HG02759 (cell line): ENCODE results near the gene DNAJC1.
"Not testable (repeated sequence)": the region's sequence is repeated elsewhere in the genome, so short reads cannot be mapped to it uniquely, and the experiment has no call there.

Experiments
- ATAC-seq: cut with Tn5 transposase; IDR thresholded peaks from one replicate; pipeline ENCODE4 v1.9.1; 2021; ENCODE audit warnings: mild to moderate bottlenecking, moderate library complexity; ENCODE audit not compliant: unreplicated experiment

The DNAJC1 gene

DNA sequence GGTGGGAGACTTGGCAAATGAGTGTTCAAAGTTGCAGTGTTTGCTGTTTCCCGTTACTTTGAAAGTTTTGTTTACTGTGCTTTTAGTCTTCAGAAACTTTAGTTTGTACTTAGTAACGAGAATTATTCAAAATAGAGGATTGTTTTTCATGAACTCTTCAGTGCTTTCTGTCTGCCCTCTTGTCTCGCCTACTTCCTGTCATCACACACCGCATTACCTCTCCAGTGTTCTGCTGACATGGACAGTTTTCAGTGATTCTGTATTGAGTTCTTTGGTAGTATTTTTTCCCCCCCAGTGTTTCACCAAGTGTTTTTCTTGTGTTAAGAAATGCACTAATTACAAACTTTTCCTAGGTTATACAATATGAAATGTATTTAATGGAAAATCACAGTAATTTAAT lies 262.5 kb downstream of the DNAJC1 start:
- no peak for ATAC-seq

DNA sequence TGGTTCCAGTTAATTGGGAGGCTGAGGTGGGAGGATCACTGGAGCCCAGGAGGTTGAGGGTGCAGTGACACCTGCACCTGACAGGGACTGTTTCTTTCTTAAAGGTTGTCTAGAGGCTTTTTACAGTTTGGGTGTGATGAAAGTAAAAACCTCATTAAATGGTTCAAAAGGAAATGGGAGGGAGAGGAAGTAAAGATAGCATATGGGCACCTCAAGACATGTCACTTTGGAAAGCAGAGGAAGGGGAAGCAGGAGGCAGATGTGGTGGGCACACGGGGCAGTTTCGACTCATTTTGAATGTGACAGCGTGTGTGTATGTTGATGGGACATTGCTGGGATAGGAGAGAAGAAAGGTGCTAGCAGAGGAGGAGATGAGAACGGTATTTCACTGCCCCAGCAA lies 266.4 kb downstream of the DNAJC1 start:
- ATAC-seq = no peak

DNA sequence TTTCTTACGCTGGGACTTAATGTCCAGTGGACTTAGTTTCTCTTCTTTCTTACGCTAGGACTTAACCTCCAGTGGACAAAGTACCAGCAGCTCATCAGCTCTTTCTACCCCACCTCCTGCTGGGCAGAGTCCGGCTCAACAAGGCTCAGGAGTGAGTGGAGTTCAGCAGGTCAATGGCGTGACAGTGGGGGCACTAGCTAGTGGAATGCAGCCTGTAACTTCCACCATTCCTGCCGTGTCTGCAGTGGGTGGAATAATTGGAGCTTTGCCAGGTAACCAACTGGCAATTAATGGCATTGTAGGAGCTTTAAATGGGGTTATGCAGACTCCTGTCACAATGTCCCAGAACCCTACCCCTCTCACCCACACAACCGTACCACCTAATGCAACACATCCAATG lies 269.8 kb downstream of the DNAJC1 start:
- ATAC-seq = no peak

DNA sequence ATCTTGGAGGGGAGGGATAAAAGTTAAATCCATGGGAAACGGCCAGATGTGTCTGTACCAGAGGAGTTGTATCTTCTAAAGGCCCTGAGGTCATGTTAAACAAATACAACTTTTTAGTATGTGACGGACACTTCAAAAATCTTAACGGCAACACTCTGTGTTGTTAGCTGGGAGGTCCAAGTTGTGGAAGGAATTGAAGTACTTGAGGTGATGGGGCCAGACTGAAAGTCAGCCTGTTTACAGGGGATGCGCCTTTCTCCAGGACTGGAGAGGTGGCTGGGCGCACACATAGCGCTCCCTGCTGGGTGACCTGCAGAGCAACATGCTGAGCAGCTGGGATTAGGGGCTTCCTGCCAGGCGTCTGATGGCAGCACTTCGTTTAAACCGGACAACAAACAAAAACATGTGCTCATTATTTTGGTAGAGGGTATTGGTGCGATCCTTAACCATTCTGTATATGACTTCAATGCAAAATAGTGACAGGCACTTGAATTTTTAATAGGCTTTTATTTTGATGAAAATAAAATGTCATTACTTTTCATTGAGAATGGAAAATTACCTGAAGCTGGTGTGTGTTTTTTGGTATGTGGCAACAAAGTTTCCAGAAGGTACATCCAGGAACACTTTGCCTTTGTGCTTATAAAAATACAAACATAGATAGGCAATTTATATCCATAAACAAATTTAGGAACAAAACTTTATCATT lies 271.3 kb downstream of the DNAJC1 start:
- peak; percentile 95 for ATAC-seq

DNA sequence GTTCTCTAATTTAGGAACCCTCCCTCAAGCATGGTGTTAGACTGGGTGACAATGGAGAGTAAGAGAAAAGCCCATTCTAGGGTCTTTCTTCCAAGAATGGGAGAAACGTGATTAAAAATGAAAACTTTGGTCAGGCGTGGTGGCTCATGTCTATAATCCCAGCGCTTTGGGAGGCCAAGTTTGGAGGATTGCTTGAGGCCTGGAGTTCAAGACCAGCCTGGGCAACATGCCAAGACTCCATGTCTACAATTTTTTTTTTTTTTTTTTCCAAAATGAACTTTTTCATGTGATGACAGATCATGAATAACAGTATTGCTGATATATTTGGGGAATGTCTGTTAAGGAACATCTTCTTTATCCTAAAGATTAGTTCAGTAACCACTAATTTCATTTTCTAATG lies 274.9 kb downstream of the DNAJC1 start:
- no peak for ATAC-seq

DNA sequence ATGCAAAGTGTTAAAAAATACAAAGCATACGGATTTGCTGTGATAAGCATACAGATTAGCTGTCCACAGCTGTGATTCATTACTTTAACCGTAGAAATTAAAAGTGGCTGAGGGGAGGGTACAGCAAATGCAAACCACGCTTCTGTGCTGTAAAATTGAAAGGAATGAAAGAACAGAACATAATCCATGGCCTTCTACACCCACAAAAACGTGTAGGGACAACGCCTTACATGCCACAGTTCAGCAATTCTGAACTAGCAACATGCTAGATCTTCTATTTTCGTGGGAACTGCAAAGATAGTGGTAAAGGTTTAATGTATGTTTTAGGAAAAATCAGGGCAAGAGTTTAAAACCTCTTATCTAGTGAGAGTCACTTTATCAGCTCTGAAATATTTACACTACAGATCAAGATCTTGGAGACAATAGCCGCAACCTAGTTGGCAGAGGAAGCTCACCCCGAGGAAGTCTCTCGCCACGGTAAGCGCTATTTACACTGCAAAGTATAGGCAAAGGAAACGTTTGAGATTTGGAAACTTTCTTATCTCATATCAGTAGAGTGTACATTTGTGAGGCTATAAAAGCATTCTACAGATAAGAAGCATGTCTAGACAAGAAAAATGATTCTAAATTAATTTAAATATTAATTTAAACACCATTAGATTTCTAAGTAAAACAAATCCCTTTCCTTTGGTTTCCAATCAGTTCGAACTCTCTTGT lies 275.9 kb downstream of the DNAJC1 start:
- no peak for ATAC-seq

DNA sequence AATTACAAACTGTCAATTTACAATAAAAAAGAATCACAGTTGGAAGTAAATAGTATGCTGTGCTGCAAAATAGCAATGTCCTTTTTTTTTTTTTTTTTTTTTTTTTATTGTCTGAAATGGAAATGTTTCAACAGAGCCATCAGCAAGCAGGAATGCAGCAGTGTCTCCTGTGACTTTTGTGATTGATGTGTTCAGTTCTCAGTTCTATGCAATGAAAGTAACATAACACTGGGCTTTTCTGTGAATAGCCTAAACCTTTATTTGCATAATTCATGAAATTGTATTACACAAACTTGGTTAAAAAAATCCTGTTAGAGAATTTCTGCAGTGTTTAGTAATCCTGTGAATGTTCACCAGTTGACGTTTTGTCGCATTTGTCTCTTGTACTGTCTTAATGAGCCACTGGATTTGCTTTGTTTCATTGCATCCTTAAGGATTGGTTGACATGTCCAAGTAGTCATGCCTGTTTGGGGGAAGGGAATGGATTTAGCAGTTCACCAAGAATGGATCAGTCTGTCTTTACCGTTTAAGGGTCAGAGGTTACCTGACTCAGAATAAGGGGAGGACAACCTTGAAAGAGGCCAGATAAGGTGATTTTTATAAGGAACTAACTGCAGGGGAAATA lies 276.8 kb downstream of the DNAJC1 start:
- no peak for ATAC-seq

DNA sequence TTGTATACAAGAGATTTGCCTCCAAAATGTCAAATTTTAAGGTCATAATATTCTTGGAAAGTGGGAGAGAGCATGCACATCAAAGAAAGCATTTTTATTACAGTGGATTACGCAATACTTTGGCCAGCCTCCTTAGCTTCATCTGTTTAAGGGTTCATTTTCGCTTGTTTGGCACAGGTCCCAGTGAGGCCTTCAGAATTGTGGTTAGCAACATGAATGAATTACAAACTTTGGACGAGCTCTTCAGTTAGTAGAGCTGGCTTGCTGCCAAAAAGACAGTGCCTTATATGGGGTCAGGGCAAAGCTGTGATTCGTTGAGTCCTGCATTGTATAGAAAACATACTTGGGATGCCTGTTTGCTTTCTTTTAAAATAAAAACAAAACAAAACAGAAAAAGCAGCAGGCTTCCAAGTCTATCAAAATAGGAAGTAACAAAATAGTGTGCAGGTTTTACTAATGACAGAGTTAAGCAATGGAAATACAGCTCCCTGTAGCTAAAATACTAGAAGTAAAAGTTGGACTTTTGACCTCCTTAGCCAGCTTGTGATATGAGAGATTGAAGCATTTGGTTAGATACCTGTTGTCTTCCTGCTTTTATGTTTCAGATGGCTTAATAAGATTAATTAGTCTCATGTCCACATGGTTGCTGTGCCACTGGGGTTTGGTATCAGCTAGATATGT lies 278.7 kb downstream of the DNAJC1 start:
- ATAC-seq = peak; percentile 92

DNA sequence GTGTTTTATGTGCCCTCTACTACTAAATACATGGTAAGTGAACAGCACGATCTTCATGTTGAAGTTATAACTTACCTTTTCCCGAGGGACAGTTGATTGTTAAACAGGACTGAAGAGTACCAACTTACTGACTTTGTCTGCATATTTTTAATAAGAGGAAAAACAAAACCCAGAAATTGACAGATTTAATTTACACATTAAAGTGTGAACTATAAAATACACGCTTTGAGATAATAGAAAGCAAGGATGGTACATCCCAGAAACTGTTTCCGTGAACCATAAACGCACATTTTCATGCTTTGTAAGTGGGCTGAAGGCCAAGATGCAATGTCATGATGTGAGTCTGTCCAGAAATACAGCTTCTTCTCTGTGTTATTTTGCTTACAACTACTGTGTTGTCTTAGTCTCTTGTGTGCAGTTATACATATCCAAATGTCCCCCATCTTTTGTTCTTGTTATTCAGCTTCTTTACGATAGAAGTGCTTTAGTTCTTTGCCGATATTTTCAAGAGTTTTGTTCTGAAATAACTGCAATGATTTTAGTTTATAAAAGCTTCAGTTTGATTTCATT lies 279.4 kb downstream of the DNAJC1 start:
- ATAC-seq = no peak

DNA sequence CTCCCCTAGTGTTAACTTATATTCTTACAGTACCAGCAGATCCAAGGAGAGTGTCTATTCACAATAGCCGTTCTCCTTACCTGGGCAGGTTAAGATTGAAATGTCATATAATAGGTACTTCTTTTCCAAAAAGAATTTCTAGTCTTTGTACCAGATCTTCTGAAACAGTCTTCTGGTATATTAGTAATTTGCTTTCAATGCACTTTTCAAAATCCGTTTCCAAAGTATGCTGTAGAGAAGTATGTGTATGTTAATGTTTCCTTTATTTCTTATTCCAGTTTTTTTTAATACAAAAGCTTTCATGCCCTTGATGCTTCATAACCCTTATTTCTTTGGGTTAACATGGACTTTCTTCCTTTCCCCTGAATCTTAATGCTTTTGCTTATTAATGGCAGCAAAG lies 281.3 kb downstream of the DNAJC1 start:
- no peak for ATAC-seq

DNA sequence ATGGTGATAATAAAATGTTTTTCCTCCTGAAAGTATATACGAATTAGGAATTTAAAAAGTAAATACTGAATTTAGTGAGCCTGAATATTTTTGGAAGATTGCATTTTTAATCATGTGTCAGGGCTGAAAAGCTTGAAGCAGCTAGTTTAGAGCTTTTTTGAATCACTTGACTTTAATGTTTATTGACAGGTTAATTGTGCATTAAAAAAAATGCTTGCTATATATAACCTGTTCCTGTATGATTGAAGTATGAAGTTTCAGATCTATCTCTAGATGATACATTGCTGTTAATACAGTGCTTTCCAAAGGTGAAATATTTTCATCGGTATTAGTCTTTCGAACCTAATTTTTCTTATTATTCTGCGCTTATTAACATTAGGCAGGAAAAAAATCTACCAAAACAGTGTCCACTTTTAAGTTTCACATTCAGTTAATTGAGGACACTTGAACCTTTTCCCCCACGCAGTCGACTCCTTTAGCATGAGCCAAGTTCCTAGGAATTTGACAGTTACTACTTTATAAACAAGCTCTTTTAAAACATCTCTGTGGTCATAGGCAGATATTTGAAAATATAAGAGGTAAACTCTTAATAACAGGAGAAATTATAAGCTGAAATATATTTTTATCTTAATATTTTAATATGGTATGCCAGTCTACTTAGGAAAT lies 282.4 kb downstream of the DNAJC1 start:
- no peak for ATAC-seq

DNA sequence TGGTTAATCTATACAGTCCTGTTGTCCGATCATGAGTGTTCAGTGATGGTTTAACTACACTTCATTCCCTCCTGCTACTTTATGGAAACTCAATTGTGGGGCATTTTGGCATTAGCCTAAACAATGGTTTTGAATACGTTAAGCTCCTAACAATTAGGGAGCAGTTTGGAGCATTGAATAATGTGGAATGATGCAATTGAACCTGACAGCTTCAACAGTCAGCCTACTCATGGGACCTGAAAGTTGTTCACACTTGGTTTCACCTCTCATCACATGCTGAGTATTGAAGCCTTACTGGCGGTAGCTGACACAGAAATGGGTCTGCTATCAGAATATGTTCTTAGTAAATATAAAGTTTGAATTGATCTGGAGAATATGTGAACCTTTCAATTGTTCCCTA lies 283.4 kb downstream of the DNAJC1 start:
- no peak for ATAC-seq

DNA sequence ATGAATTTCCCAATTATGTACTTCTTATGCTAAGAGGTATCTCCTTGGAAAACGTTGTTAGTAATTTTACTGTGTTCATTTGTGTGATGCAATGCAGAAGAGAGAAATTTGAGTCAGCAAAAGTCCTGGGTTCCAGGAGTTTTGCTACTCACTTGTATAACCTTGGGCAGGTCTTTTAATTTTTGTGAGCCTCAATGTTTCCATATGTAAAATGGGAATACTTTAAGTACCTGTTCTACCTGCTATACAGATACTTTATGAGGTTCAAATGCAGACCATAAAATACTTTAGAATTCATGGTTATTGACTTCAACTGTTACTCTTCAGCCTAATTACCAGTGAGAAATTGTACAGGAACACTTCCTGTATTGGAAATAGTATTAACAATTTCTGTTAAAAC lies 284.0 kb downstream of the DNAJC1 start:
- ATAC-seq = no peak

DNA sequence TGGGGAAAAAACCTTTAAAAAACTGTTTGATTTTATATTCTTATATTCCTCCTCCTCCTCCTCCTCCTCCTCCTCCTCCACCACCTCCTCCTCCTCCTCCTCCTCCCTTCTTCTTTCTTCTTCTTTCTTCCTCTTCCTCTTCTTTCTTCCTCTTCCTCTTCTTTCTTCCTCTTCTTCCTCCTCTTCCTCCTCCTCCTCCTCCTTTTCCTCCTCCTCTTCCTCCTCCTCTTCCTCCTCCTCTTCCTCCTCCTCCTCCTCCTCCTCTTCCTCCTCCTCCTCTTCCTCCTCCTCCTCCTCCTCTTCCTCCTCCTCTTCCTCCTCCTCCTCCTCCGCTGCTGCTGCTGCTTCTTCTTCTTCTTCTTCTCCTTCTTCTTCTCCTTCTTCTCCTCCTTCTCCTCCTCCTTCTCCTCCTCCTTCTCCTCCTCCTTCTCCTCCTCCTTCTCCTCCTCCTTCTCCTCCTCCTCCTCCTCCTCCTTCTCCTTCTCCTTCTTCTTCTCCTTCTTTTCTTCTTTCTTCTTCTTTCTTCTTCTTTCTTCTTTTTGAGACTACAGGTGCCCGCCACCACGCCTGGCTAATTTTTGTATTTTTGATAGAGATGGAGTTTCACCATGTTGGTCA lies 286.0 kb downstream of the DNAJC1 start:
- not testable (repeated sequence) for ATAC-seq

DNA sequence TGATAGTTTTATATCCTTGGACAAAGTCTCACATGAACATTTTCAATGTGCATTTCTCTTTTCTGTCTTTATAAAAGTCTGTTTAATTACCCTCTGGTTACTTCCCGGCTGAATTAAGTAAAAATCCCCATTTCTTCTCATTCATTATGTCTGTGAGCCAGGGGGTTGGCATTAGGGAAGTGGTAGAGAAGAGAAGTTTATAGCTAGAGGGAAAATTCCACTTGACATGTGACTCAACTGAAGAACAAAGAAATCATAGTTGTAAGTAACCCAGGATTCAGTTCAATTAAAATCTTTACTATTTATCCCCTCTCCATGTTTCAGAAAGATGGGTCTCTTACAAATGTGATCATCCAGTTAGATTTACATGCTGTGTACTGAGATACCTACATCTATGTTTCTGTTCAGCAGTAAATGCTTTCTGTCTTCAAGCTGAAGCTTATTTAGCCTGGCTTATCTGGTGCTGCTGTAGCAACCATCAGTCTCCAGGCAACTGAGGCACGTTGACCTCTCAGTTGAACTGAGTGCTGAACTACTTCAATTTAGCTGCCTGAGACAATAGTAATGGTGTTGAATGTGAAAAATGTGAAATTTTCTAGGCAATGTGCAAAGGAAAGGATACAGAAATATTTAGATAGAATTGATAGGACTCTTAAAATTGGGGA lies 287.9 kb downstream of the DNAJC1 start:
- no peak for ATAC-seq

DNA sequence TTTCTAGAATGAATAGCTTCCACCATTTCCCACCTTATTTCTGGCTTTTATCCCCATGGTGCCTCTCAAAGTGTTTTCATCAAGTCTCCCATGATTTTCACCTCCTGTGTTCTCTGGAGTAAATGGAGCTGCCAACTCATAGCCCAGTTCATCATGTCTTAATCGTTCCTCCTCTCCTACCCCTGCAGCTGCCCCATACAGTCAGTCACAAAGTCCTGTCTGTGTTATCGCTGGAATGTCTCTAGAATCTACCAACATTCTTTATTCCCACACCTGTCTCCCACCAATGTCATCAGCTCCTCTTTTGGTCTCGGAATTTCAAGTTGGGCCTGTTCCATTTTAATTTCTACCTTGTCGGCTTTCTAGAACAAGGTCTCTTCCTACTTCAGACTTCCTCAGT lies 290.6 kb downstream of the DNAJC1 start:
- no peak for ATAC-seq

DNA sequence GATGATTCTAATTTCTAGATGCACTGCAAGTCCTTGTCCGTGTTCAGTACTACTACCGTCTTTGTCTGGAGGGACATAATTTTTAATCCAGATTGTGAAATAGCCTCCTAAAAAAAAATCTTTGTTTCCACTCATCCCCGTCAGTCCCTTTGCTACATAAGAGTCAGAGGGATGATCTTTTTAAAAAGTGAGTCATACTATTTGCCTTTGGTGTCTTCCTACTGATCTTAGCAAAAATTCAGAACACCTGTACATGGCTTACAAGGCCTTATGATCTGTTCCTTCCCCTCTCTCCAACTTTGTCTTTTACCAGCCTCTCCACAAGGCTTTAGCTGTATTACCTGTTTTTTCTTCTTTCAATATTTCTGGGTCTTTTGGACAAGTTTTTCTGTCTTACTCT lies 296.0 kb downstream of the DNAJC1 start:
- ATAC-seq = no peak
